Dermis blood vessel endothelial cell (primary cell): Measurements from ENCODE around the gene STXBP2. TPM values are rescaled to one million over a fixed set of nuclear protein-coding genes. Genes with fewer than 3 reads are reported as not detected.

Experiments
- DNase-seq: peaks from one replicate; pipeline ENCODE4 v3.0.0; 2010
- total RNA-seq: library from RNA; depleted of rRNA; stranded (reverse); fragments of >200 nt; gene quantifications from 2 replicates; pipeline ENCODE4 v1.2.3, GENCODE V29; 2014

Gene STXBP2
- total RNA-seq, 1 donor from 2014 or later: 30.8 TPM

DNA sequence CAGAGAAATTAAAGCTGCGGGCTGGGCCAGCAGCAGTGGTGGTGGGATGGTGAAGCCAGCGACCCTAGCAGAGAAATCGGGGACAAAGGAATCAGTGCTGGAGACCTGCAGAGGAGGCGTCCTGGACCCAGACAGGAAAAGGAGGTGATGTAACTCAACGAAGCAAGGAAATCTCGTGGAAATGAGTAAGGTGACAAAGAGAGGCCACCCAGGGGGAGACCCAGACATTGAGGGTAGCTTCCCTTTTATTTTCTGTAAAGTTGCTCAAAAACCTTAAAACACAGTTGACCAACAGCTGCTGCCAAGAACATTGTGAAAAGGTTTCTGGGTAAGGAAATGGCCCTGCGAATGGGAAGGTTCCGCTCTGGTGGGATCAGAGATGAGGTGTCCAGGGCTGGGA is 18.7 kb downstream of the STXBP2 start:
- DNase-seq: peak; percentile 43

DNA sequence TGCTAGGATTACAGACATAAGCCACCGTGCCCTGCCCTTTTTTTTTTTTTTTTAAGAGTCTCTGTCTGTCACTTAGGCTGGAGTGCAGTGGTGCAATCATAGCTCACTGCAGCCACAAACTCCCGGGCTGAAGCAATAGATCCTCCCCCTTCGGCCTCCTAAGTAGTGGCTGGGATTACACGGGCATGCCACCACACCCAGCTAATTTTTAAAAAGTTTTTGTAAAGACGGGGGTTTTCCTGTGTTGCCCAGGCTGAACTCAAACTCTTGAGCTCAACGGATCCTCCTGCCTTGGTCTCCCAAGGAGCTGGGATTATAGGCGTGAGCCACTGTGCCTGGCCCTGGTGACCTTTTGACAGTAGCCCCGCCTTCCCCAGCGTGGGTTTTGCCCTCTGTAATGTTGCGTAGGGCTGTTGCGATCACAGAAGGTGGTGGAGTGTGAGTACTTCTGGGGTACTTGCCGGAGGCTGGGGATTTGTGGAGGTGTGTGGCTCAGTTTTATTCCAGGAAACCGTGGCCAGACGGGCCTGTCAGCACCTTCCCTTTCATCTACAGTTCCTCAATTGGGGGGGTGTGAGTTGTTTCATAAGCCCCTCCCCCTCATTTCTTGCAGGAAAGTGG is 20.3 kb downstream of the STXBP2 start:
- no peak for DNase-seq

DNA sequence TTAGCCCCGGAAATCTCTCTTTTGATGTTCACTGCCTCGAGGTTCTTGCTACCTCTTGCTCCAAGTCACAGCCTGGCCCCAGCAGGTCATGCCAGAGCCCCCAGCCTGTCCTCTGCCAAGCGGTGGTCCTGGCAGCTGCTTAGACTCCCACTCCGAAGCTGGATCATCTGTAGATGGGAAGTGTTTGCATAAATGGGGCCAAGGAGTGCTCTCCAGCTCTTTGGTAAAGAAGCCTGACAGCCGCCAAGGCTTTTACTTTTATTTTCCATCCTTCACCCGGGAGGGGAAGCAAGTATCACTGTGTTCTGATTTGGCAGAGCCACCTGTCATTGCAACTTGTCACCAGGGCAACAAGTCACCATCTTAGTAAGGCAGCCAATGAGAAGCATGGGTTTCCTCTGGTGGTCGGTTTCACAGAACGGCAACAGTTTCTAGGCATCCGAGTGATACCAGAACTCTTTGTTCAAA is 21.3 kb downstream of the STXBP2 start:
- DNase-seq: no peak

DNA sequence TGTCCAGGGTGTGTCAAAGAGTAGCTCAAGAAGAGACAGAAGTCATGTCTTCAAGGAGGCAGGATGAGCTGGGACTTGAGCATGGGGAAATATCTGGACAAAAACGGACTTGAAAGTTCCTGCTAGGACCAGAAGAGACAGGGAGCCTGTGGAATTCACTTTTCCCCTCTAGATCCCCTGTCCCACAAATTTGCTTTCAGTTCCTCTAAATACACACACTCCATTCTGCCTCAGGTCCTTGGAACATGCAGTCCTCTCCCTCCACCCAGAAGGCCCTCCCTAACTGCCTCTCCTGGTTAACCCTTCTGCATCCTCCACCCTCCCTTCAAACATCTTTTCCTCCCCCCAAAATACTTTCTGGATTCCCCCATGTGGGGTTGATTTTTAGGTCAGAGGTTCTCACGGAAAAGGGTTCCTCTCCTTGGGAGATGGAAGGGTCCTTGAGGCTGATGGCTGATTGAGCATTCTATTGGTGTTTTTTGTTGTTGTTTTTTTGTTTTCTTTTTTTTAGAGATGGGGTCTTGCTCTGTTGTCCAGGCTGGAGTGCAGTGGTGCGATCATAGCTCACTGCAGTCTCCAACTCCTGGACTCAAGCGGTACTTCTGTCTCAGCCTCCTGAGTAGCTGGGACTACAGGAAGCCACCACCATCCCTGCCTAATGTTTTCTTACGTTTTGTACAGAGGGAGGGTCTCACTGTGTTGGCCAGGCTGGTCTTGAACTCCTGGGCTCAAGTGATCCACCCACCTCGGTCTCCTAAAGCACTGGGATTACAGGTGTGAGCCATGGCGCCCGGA is 25.0 kb downstream of the STXBP2 start:
- DNase-seq: no peak

DNA sequence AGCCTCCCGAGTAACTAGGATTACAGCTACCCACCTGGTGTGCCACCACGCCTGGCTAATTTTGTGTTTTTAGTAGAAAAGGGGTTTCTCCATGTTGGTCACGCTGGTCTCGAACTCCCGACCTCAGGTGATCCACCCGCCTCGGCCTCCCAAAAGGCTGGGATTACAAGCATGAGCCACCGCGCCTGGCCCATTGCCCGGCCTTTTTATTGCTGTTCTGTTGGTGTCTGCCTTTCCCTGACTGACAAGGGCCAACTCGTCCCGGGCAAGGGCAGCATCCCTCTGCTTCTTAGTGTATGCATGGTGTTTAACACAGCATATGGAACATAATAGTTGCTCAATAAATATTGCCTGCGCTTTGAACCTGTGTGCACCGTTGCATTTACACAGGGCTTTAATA is 25.7 kb downstream of the STXBP2 start:
- no peak for DNase-seq

DNA sequence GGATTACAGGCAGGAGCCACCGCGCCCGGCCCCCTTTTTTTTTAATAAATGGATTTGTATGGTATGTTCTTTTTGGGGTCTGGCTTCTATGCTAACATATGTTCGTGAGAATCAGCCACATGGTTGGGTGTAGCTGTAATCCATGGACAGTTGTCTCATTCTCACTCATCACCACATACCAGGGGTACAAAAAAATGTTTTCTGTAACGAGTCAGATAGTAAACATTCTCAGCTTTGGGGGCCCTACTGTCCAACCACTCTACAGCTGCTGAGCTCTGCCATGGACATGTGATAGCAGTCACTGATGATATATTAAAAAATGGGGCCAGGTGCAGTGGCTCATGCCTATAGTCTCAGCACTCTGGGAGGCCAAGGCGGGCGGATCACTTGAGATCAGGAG is 26.8 kb downstream of the STXBP2 start:
- DNase-seq: no peak

DNA sequence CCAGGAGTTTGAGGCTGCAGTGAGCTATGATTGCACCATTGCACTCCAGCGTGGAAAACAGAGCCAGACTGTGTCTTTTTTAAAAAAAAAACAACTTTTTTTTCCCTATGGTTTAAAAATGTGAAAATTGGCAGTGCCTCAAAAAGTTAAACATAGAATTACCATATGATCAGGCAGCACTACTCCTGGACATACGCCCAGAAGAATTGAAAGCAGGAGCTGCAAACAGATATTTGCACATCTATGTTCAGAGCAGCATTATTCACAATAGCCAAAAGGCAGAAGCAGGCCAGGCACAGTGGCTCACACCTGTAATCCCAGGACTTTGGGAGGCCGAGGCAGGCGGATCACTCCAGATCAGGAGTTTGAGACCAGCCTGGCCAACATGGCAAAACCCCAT is 28.2 kb downstream of the STXBP2 start:
- no peak for DNase-seq

DNA sequence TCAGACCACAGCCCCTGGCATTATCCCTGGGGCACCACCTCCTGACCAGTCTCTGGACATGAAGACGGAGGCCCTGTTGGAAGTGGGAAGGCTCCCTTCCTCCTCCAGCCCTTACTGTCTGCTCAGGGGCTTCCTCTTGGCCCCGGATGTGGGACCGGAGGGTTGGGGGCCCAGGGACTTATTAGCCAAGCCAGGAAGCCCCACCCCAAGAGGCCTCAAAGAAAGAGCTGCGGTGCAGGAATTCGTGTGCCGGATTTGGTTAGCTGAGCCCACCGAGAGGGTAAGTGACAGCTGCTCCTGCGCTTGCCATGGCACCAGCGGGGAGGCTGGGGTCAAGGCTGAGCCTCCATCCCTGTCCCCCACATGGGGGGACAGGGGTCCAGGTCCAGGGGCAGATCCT is 31.9 kb downstream of the STXBP2 start, which contains the start of gene RETN:
RETN (plus strand) TSS at position 208 of the 400 bp plus-strand sequence. CDS start 278 bp downstream, outside the sequence.
- no peak for DNase-seq

DNA sequence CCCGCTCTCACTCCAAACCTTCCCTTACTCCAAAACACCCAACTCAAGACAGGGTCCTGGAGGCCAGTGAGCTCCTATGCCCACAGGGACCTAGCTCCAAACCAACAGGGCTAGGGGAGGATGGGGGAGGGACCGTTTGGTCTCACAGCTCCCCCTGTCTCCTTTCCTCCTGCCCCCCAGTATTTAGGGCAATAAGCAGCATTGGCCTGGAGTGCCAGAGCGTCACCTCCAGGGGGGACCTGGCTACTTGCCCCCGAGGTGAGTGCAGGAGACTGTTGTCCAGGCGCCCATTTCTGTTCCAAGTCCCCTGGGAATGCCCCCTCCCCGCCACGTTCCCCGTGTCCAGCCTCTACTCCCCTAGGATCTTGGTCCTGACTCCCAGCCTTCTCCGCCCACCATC is 32.7 kb downstream of the STXBP2 start:
- no peak for DNase-seq

DNA sequence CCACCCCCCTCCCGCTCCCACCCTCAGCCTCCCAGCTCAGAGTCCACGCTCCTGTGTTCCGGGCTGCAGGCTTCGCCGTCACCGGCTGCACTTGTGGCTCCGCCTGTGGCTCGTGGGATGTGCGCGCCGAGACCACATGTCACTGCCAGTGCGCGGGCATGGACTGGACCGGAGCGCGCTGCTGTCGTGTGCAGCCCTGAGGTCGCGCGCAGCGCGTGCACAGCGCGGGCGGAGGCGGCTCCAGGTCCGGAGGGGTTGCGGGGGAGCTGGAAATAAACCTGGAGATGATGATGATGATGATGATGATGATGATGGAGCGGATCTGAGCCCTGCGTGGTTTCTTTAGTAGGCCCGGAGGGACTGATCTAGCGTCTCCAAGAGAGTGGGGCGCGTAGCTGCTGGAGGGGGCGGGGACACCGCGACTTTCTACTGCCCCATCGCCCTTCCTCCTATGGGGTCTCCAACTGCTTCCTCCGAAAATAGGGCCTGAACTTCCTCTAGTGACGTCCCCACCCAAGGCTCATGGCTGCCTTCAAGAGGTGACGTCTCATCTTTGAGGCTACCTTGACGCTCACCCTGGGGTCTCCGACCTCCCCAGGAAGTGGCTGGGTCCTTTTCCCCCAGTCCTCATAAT is 33.4 kb downstream of the STXBP2 start:
- DNase-seq: no peak

DNA sequence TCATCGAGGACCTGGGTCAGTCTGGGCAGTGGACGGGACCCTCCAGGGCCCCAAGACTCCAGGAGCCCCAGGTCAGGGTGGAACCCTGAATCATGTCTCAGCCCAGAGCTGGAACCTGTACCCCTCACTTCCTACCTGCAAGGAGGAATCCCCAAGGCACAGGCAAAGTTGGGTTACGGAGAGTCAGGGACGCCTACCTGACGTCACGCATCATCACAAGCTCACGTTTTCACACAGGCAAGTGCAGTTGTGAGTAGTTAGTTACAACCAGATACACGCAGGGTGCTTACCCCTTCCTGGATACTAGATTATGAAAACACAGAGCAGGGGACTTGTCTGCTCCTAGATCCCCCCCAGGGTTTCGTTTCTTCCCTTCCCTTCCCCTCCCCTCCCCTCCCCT is 33.9 kb downstream of the STXBP2 start:
- DNase-seq: no peak

DNA sequence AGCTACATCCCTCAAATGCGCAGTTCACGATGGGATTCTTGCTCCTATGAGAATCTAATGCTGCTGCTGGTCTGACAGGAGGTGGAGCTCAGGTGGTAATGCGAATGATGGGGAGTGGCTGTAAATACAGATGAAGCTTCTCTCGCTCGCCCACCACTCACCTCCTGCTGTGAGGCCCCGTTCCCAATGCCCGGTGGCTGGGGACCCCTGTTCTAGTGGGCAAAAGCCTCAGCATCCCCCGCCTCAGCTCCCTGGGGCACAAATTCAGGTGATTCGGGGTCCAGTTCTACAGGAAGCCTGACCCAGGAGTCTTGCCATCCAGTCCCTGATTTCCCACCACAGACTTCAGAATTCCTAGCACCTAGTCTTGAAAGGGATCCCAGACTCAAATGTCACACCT is 35.6 kb downstream of the STXBP2 start:
- no peak for DNase-seq

DNA sequence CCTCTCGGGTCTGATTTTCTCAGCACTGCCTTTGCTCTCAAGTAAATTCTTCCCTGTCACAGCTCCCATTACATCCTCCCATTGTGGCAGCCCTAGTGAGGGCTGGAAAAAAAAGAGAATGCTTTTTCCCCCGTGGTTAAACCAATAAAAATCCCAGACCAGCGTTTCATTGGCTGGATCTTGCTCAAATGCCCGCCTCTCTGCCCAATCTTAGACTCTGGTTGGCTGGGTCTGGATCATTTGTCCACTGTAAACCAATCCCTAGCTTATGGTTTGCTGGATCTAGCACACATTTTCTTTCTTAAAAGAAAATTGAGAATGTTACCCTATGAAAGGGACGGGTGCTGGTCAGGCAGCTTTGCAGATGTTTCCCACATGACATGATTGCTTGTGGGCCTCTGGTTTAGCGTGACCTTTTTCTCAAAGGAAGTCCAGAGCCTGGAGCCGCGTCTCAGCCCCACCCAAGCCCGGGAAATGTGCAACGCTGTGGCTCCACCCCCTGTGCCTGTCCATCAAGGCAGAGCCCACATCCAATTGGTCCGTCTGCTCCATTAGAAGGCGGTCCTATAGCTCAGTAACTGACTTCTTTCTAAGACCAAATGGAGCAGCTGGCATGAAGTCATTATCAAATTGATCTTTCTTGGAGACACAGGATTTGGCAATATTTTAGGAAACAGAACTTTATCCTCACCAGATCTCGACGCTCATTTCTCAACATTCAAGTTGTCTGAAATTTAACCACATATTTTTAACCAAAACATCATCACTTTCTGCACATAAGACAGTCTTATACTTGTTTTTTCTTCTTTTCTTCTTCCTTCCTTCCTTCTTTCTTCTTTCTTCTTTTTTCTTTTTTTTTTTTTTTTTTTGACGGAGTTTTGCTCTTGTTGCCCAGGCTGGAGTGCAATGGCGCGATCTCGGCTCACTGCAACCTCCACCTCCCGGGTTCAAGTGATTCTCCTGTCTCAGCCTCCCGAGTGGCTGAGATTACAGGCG is 37.4 kb downstream of the STXBP2 start:
- peak; percentile 59 for DNase-seq

DNA sequence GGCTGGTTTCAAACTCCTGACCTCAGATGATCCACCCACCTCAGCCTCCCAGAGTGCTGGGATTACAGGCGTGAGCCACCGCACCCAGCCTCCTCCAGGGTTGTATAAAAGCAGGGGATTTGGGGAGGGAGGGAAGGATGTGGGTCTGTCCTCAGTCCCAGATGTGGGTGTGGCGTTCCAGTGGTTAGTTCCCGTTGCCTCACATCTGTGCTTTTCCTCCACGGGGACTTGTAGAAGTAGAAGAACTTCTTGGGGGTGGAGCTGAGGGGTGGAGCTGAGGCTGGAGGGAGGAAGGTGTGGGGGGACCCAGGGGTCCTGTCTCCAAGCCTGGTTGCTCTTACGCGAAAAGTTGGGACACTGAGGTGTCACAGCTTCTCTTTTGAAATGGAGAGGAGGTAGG is 39.5 kb downstream of the STXBP2 start:
- DNase-seq: no peak

DNA sequence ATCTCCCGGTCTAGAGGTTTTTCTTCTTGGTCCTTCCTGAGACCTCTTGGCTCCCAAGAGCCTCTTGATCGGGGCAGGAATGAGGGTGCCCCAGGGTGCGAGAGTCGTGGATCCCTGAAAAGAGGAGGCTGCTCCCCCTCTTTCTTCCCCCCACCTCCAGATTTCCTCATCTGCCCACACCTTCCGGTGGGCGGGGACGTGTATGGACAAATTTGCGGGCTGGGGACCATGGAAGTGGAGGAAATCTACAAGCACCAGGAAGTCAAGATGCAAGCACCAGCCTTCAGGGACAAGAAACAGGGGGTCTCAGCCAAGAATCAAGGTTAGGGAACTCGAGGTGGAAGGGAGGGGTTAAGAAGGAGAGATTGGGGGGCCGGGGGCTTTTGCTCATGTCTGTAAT is 39.9 kb downstream of the STXBP2 start, which contains the start of gene MCEMP1:
MCEMP1 (plus strand) TSS at position 237 of the 400 bp plus-strand sequence; CDS start at position 268, 31 bp downstream.
- no peak for DNase-seq

DNA sequence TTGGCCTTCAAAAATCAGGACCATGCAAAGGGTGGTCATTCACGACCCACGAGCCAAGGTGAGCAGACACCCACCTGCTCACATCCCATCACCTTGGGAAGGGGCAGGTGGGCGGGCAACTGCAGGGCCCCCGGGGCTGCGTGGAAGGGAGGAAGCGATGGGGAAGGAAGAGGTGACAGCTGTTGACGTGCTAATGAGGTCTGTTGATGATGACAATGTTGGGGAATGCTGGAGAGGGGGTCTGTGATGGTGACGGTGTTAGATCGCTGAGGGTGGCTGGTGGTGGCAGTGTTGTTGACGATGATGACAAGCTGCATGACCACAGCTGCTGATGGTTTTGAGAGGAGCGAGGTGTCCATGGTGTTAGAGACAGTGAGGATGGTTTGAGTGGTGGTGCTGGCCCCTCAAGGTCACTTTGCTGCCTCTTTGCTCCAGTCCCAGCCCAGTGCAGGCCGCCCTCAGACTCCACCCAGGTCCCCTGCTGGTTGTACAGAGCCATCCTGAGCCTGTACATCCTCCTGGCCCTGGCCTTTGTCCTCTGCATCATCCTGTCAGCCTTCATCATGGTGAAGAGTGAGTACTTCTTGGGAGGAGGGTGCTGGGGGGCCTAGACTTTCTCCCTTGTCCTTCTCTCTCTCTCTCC is 40.9 kb downstream of the STXBP2 start:
- no peak for DNase-seq

DNA sequence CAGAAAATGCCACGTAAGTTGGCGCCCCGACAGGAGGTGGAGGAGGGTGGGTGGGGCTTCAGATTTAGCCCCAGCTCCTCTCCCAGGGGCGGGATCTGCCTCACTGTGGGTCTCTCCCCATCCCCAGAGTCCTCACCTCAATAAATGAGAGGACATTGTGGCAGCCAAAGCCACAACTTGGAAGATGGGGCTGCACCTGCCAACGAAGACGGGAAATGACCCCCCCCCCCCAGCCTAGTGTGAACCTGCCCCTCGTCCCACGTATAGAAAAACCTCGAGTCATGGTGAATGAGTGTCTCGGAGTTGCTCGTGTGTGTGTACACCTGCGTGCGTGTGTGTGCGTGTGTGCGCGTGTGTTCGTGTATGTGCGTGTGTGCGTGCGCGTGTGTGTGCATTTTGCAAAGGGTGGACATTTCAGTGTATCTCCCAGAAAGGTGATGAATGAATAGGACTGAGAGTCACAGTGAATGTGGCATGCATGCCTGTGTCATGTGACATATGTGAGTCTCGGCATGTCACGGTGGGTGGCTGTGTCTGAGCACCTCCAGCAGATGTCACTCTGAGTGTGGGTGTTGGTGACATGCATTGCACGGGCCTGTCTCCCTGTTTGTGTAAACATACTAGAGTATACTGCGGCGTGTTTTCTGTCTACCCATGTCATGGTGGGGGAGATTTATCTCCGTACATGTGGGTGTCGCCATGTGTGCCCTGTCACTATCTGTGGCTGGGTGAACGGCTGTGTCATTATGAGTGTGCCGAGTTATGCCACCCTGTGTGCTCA is 42.3 kb downstream of the STXBP2 start:
- peak; percentile 38 for DNase-seq

DNA sequence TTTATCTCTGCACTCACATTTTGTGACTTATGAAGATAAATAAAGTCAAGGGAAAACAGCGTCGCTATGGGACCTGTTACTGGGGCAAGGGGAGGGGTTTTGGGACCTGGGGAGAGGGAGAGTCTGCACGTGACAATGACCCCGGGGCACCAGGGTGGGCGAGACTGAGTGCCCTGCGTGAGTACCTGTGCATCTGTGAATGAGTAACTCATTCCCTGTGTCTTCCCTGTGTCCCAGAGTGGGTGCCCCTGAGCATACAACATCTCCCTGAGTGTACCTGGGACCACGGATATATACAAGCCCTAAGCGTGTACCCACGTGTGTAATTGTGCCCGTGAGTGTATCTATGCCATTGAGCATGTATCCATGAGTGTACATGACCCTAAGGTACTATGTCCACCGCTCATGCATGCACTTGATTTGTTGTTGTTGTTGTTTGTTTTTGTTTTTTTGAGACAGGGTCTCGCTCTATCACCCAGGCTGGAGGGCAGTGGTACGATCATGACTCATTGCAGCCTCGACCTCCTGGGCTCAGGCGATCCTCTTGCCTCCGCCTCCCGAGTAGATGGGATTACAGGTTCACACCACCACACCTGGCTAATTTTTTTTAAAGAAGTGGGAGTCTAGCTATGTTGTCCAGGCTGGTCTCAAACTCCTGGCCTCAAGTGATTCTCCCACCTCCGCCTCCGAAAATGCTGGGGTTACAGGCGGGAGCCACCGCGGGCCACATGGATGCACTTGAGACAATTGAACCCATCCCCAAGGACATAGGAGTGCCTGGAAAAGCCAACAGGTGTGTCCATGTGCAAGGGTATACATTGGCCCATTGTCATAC is 43.1 kb downstream of the STXBP2 start:
- no peak for DNase-seq

DNA sequence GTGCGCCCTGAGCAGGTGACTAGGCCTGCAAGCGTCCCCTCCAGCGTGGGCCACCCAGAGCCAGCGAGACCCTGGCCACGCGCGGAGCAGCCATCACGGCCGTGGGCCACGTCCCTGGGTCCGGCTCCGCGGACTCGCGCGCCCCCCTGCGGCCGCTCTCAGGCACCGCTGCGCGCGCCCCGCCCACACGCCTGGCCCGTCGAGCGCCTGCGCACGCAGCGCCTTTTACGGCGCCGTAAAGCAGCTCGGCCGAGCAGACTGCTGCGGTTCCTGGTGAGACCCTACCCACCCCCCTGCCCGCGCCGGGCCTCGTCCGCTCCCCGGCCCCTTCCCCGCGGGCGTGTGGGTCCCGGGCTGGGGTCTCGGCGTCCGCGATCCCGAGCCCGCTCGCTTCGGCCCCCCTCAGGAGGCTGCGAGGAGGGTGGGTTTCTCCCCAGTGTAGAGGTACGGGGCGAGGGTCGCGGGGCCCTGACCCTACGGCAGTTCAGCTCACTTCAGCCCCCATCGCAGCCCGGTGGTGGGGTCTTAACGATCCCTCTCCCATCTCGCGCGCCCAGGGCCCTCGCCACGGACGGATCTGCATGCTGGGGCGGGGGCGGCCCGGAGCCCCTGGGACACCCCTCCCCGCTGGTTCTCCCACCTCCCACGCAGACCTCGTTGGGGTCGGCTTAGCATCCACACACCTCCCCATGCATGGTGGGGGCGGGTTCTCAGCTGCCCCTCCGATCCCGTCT is 43.9 kb downstream of the STXBP2 start, which contains the start of gene TRAPPC5:
TRAPPC5 (plus strand) TSS at position 228 of the 734 bp plus-strand sequence. CDS start 1,421 bp downstream, outside the sequence.
- DNase-seq: peak; percentile 89
